ENCODE data around the gene ZNF708. TPM values are rescaled to one million over a fixed set of nuclear protein-coding genes. Genes with fewer than 3 reads are reported as not detected.

The ZNF708 gene
- total and polyA plus RNA-seq, 2 of the 8 experiments (the other 6 are each of a cell fraction or from before 2014, with no cell fraction given): 4.1 to 40.0 TPM

- Histone ChIP-seq H4K91ac (replicated peaks; ENCODE audit: insufficient read length, low read length) (no peak overlapping the region), H2BK15ac (ENCODE audit: low read length) (no peak overlapping the region), H3K4ac (replicated peaks; ENCODE audit: insufficient read length, low read depth, low read length) (no peak overlapping the region), H3K23me2 (ENCODE audit: low read depth, low read length) (no peaks in the 10 kb centered on the region), H2BK120ac (replicated peaks; ENCODE audit: low read depth, low read length) (no peak overlapping the region), H2AK5ac (ENCODE audit: low read depth, low read length) (no peak overlapping the region), H3K9ac (replicated peaks in 1 of 4; ENCODE audit: extremely low read depth in 1 of 4, low read depth in 3 of 4, low read length in 3 of 4) (no peak overlapping the region), H2BK5ac (ENCODE audit: low read depth, low read length) (no peak overlapping the region), H2AFZ (ENCODE audit: low read length) (no peak overlapping the region), H2BK20ac (ENCODE audit: low read length) (no peak overlapping the region), H4K20me1 (replicated peaks in 1 of 2; ENCODE audit: control insufficient read depth in 1 of 2, insufficient read depth in 2 of 2, low read length in 2 of 2) (peaks cover 0 to 7% of the 10 kb centered on the region in 2 experiments), H2BK12ac (ENCODE audit: low read depth, low read length) (no peak overlapping the region), H3K4me3 (ENCODE audit: extremely low read depth in 1 of 4, insufficient read depth in 2 of 4, low read depth in 3 of 4, low read length in 4 of 4) (no peak overlapping the region), H3K4me2 (ENCODE audit: insufficient read depth in 1 of 2, low read depth in 2 of 2, low read length in 2 of 2) (no peak overlapping the region; a peak in 1 of 4 replicates), H3K9me3 (ENCODE audit: insufficient read depth in 2 of 2, low read depth in 1 of 2, low read length in 1 of 2) (peaks cover 2 to 5% of the 10 kb centered on the region in 2 experiments; a peak in 1 of 4 replicates), H3K79me2 (ENCODE audit: control insufficient read depth in 1 of 2, insufficient read depth in 2 of 2, low read length in 2 of 2) (peaks cover 3 to 98% of the 10 kb centered on the region in 2 experiments; a peak in 3 of 4 replicates), H4K8ac (ENCODE audit: extremely low read depth, insufficient read depth, low read length) (no peak overlapping the region), H3K14ac (ENCODE audit: insufficient read length) (no peak overlapping the region), H3K4me1 (replicated peaks in 1 of 4; ENCODE audit: control insufficient read depth in 3 of 4, insufficient read depth in 4 of 4, low read length in 3 of 4) (peaks cover 0 to 7% (median 3%) of the 10 kb centered on the region in 4 experiments; a peak in 3 of 7 replicates), H3K18ac (ENCODE audit: extremely low read depth, low read length) (no peak overlapping the region), H3K27ac (ENCODE audit: low read depth, low read length) (no peak overlapping the region), H3K79me1 (ENCODE audit: low read depth, low read length) (peaks cover 6% of the 10 kb centered on the region), H3K56ac (replicated peaks; ENCODE audit: insufficient read length, low read depth, low read length) (no peak overlapping the region), H3K27me3 (replicated peaks in 1 of 4; ENCODE audit: control insufficient read depth in 3 of 4, extremely low read depth in 1 of 4, insufficient read depth in 3 of 4, low read length in 3 of 4) (no peaks in the 10 kb centered on the region), H3K23ac (ENCODE audit: insufficient read length) (no peak overlapping the region), H4K5ac (ENCODE audit: insufficient read length, low read depth, low read length) (no peak overlapping the region), H3K36me3 (ENCODE audit: control insufficient read depth in 2 of 4, insufficient read depth in 4 of 4, low read length in 3 of 4) (peaks cover 0 to 19% (median 5%) of the 10 kb centered on the region in 4 experiments; a peak in 4 of 8 replicates)
- ChIA-PET CTCF (ENCODE audit: partially characterized antibody) (interaction anchor here (1.9 kb wide), 1 partner anchor 121 kb away, joined by 6 read pairs; no protein-coding TSS in a partner anchor), POLR2A (ENCODE audit: partially characterized antibody) (interaction anchor here (0.9 to 1.5 kb wide), 3 partner anchors 11 to 161 kb away, joined by 3 to 5 read pairs (median 4); partner anchors contain the start of gene ZNF738)
- 84% methylated on average over 2 of the region's 2 CpGs; no CpG with 5 or more reads in 1 of the 2 experiments for WGBS, 2 experiments (ENCODE audit: extremely low coverage in 1 of 2, insufficient coverage in 1 of 2, insufficient read length in 1 of 2, insufficient replicate concordance in 2 of 2, low coverage in 1 of 2, low lambda C conversion rate in 2 of 2, missing lambda C conversion rate in 1 of 2)
- FAIRE-seq (no peak), DNase-seq (ENCODE audit: low read depth in 1 of 2, low spot score in 2 of 2) (no peak)
- TF ChIP-seq SRF (IDR thresholded peaks at IDR 0.05; ENCODE audit: low read depth, low read length) (no peak), CHD2 (IDR thresholded peaks at IDR 0.05; ENCODE audit: low read length) (no peak), POU5F1 (IDR thresholded peaks at IDR 0.05; ENCODE audit: low read depth, low read length) (no peak), EGR1 (IDR thresholded peaks at IDR 0.05; ENCODE audit: borderline replicate concordance, low read depth, low read length) (no peak), RNF2 (IDR thresholded peaks at IDR 0.05; ENCODE audit: borderline replicate concordance, low read depth, low read length, missing control alignments, poor library complexity, severe bottlenecking) (no peak), BRCA1 (IDR thresholded peaks at IDR 0.05; ENCODE audit: low read depth, low read length) (no peak), TCF12 (IDR thresholded peaks at IDR 0.05; ENCODE audit: low read depth, low read length) (no peak), NANOG (IDR thresholded peaks at IDR 0.05; ENCODE audit: insufficient read depth, low read depth, low read length, poor library complexity, severe bottlenecking) (no peak), HDAC6 (IDR thresholded peaks at IDR 0.05; ENCODE audit: low read depth, low read length) (no peak), SIX5 (IDR thresholded peaks at IDR 0.05; ENCODE audit: low read depth, low read length) (no peak), RXRA (IDR thresholded peaks at IDR 0.05; ENCODE audit: insufficient read depth, low read depth, low read length) (no peak), SIN3A (conservative IDR thresholded peaks at IDR 0.05 in 1 of 2, IDR thresholded peaks at IDR 0.05 in 1 of 2; ENCODE audit: low read depth in 1 of 2, low read length in 2 of 2) (no peak), RBBP5 (IDR thresholded peaks at IDR 0.05; ENCODE audit: borderline replicate concordance, low read depth, low read length) (no peak), CHD1 (IDR thresholded peaks at IDR 0.05; ENCODE audit: low read depth, low read length) (no peak)
Measured at GRCh38 chr19:21323000-21323399, 6.2 kb downstream of the ZNF708 start.
